Keratinocyte (primary cell): Measurements from ENCODE around the gene SEC16A. TPM values are rescaled to one million over a fixed set of nuclear protein-coding genes. Genes with fewer than 3 reads are reported as not detected.
"Not testable (repeated sequence)": the region's sequence is repeated elsewhere in the genome, so short reads cannot be mapped to it uniquely, and the experiment has no call there.

Experiments used
- DNase-seq: peaks from one replicate; pipeline ENCODE4 v3.0.0-alpha.2; 2011; ENCODE audit warnings: low read depth, missing footprints, low spot score
- FAIRE-seq: peaks from 2 replicates; lab custom pipeline; 2011; peaks lifted over from hg19 to GRCh38; lab: Jason Lieb, UNC
- H2AFZ ChIP-seq: 2 replicates; pipeline ENCODE4 v1.6.0; 2012; ENCODE audit warnings: low read length, control low read depth, inconsistent platforms; ENCODE audit not compliant: control insufficient read depth
- H3K27ac ChIP-seq: 2 replicates; pipeline ENCODE4 v1.5.1; 2011; ENCODE audit warnings: low read length; ENCODE audit not compliant: control insufficient read depth, insufficient read depth
- H3K27me3 ChIP-seq: 3 replicates; pipeline ENCODE4 v1.6.0; 2011; ENCODE audit warnings: low read length; ENCODE audit not compliant: control insufficient read depth, insufficient read depth; ENCODE audit errors: extremely low read depth
- H3K36me3 ChIP-seq, 2 experiments: 2 replicates in 1 of 2; 3 replicates in 1 of 2; pipeline ENCODE4 v1.5.1; 2011; ENCODE audit warnings: low read length in 2 of 2, mild to moderate bottlenecking in 1 of 2; ENCODE audit not compliant: control insufficient read depth in 2 of 2, insufficient read depth in 2 of 2; ENCODE audit errors: extremely low read depth in 1 of 2
- H3K4me1 ChIP-seq: 3 replicates; pipeline ENCODE4 v1.5.1; 2011; ENCODE audit warnings: low read length; ENCODE audit not compliant: control insufficient read depth, insufficient read depth; ENCODE audit errors: extremely low read depth
- H3K4me2 ChIP-seq: 3 replicates; pipeline ENCODE4 v1.6.0; 2011; ENCODE audit warnings: low read depth, low read length; ENCODE audit not compliant: control insufficient read depth, insufficient read depth; ENCODE audit errors: extremely low read depth
- H3K4me3 ChIP-seq, 3 experiments: fragments of 200-600 bp in 1 of 3; sonication (generic) in 1 of 3; 2 replicates in 2 of 3; 3 replicates in 1 of 3; pipeline ENCODE4 v1.5.1; 2011 to 2016; ENCODE audit warnings: low read length in 3 of 3, mild to moderate bottlenecking in 3 of 3, control low read depth in 2 of 3, inconsistent platforms in 1 of 3, low read depth in 1 of 3, mixed read lengths in 1 of 3, mixed run types in 1 of 3, moderate library complexity in 1 of 3; ENCODE audit not compliant: control insufficient read depth in 2 of 3, insufficient read depth in 2 of 3; ENCODE audit errors: extremely low read depth in 1 of 3
- H3K79me2 ChIP-seq: 2 replicates; pipeline ENCODE4 v1.6.0; 2012; ENCODE audit warnings: low read length; ENCODE audit not compliant: control insufficient read depth, insufficient read depth
- H3K9ac ChIP-seq: 3 replicates; pipeline ENCODE4 v1.6.0; 2011; ENCODE audit warnings: low read length; ENCODE audit not compliant: control insufficient read depth, insufficient read depth; ENCODE audit errors: extremely low read depth
- H3K9me1 ChIP-seq: 3 replicates; pipeline ENCODE4 v1.6.0; 2011; ENCODE audit warnings: low read length; ENCODE audit not compliant: control insufficient read depth, insufficient read depth; ENCODE audit errors: extremely low read depth
- H3K9me3 ChIP-seq: 2 replicates; pipeline ENCODE4 v1.5.1; 2012; ENCODE audit warnings: low read depth, low read length; ENCODE audit not compliant: control insufficient read depth
- H4K20me1 ChIP-seq: 3 replicates; pipeline ENCODE4 v1.6.0; 2011; ENCODE audit warnings: low read length; ENCODE audit not compliant: control insufficient read depth, insufficient read depth; ENCODE audit errors: extremely low read depth
- CTCF ChIP-seq, 3 experiments: IDR thresholded peaks in 1 of 3; conservative IDR thresholded peaks in 1 of 3; optimal IDR thresholded peaks in 1 of 3; 2 replicates in 2 of 3; 3 replicates in 1 of 3; pipeline versions ENCODE3 to v1.5.1; 2011; ENCODE audit warnings: low read length in 3 of 3, mild to moderate bottlenecking in 3 of 3, moderate library complexity in 2 of 3, control low read depth in 1 of 3, inconsistent platforms in 1 of 3; ENCODE audit not compliant: insufficient read depth in 2 of 3; ENCODE audit errors: extremely low read depth in 1 of 3
- EZH2 ChIP-seq: IDR thresholded peaks from one replicate; pipeline ENCODE4 v1.6.1; 2012; ENCODE audit warnings: inconsistent platforms, mild to moderate bottlenecking, low read length, moderate library complexity
- dilution Hi-C: fragments of 300-500 bp; cut with MboI; formaldehyde crosslinking; loops from one replicate; pipeline ENCODE4 v1.7.0; 2020; ENCODE audit warnings: low sequenced_read_pairs; ENCODE audit not compliant: extremely low pct_ligation_motif_present
- polyA plus RNA-seq, 5 experiments: library from polyadenylated mRNA; depleted of rRNA in 3 of 5; stranded (reverse) in 3 of 5; stranded (forward) in 1 of 5; unstranded in 1 of 5; fragments of >200 nt; gene quantifications; 1 replicate in 1 of 5; 2 replicates in 3 of 5; 3 replicates in 1 of 5; pipeline versions ENCODE4 v1.2.1 to v1.2.3, GENCODE V29; 2011 to 2012; ENCODE audit warnings: missing spikeins in 2 of 5, low read depth in 1 of 5, low replicate concordance in 1 of 5

The SEC16A gene
- polyA plus RNA-seq, 1 donor (not counting 4 experiments of a cell fraction or from before 2014, with no cell fraction given), result 15.8 TPM

- H2AFZ ChIP-seq, dilution Hi-C loops, H3K9me1 ChIP-seq, H3K27ac ChIP-seq, H3K27me3 ChIP-seq, H4K20me1 ChIP-seq, H3K4me2 ChIP-seq, FAIRE-seq, H3K4me3 ChIP-seq, H3K9me3 ChIP-seq, DNase-seq, H3K9ac ChIP-seq: not testable (repeated sequence)
- H3K36me3 ChIP-seq, result peaks cover 18 to 21% of the 10 kb centered on the region in 2 experiments
- H3K4me1 ChIP-seq, result peaks cover 15% of the 10 kb centered on the region
- H3K79me2 ChIP-seq, result peaks cover 22% of the 10 kb centered on the region
Measured at GRCh38 chr9:136405904-136406303, 76.9 kb downstream of the SEC16A start.

GRCh38 chr9:136405481-136405880, 77.4 kb downstream of the SEC16A start:
- no peak overlapping the region for H3K4me2 ChIP-seq
- no peak overlapping the region for H3K4me3 ChIP-seq

More at GRCh38 chr9:136405481-136405880, 77.4 kb downstream of the SEC16A start:
- H3K9me3 ChIP-seq, result no peaks in the 10 kb centered on the region
- no peak for DNase-seq
- H3K9me1 ChIP-seq, result no peaks in the 10 kb centered on the region
- peaks cover 18% of the 10 kb centered on the region for H3K79me2 ChIP-seq
- H3K27me3 ChIP-seq, result no peaks in the 10 kb centered on the region
- no peak overlapping the region for H3K27ac ChIP-seq
- dilution Hi-C loops, result no loop called here
- FAIRE-seq, result no peak
- H3K9ac ChIP-seq, result no peak overlapping the region
- peaks cover 18 to 23% of the 10 kb centered on the region in 2 experiments for H3K36me3 ChIP-seq
- H2AFZ ChIP-seq, result no peak overlapping the region
- H4K20me1 ChIP-seq, result no peaks in the 10 kb centered on the region
- H3K4me1 ChIP-seq, result peaks cover 15% of the 10 kb centered on the region
- TF ChIP-seq EZH2 (no peak), CTCF (optimal IDR thresholded peaks at IDR 0.05 in 1 of 3, IDR thresholded peaks at IDR 0.05 in 1 of 3, conservative IDR thresholded peaks at IDR 0.05 in 1 of 3; ENCODE audit: extremely low read depth in 1 of 3, insufficient read depth in 2 of 3, low read length in 3 of 3) (no peak)
